Endodermal cell (in vitro differentiated cells): ENCODE data around the gene ELL2. TPM values are rescaled to one million over a fixed set of nuclear protein-coding genes. Genes with fewer than 3 reads are reported as not detected.

Experiments
- DNase-seq: peaks from one replicate; pipeline ENCODE4 v3.0.0-alpha.2; 2017
- H3K27ac ChIP-seq: 2 replicates; pipeline ENCODE4 v1.5.1; 2013; ENCODE audit warnings: mild to moderate bottlenecking, low read depth, low read length, moderate library complexity
- H3K27me3 ChIP-seq: 2 replicates; pipeline ENCODE4 v1.6.1; 2013; ENCODE audit warnings: mild to moderate bottlenecking, low read length, moderate library complexity; ENCODE audit not compliant: insufficient read depth, control insufficient read depth, poor library complexity, severe bottlenecking
- H3K36me3 ChIP-seq: 2 replicates; pipeline ENCODE4 v1.7.0; 2013; ENCODE audit warnings: mild to moderate bottlenecking, low read length, moderate library complexity; ENCODE audit not compliant: control insufficient read depth, insufficient read depth
- H3K4me1 ChIP-seq: one replicate; pipeline ENCODE4 v1.7.0; 2013; ENCODE audit warnings: low read length; ENCODE audit not compliant: control insufficient read depth, insufficient read depth
- H3K4me3 ChIP-seq: 2 replicates; pipeline ENCODE4 v1.5.1; 2013; ENCODE audit warnings: mild to moderate bottlenecking, low read length, moderate library complexity
- H3K9ac ChIP-seq: 2 replicates; pipeline ENCODE4 v1.6.1; 2013; ENCODE audit warnings: mild to moderate bottlenecking, low read length, moderate library complexity; ENCODE audit not compliant: poor library complexity, severe bottlenecking; ENCODE audit errors: extremely low read depth
- H3K9me3 ChIP-seq: 2 replicates; pipeline ENCODE4 v1.6.1; 2013; ENCODE audit warnings: mild to moderate bottlenecking, low read length, moderate library complexity; ENCODE audit not compliant: control insufficient read depth
- H3K27ac Mint-ChIP-seq: 2 replicates; pipeline ENCODE4 v1.8.0; 2020; ENCODE audit warnings: mixed read lengths
- H3K27me3 Mint-ChIP-seq: 2 replicates; pipeline ENCODE4 v1.8.0; 2021; ENCODE audit warnings: mild to moderate bottlenecking, mixed read lengths; ENCODE audit not compliant: insufficient read depth
- H3K36me3 Mint-ChIP-seq: 2 replicates; pipeline ENCODE4 v1.8.0; 2020; ENCODE audit warnings: low read depth, mixed read lengths
- H3K4me1 Mint-ChIP-seq: 2 replicates; pipeline ENCODE4 v1.8.0; 2020; ENCODE audit warnings: mixed read lengths
- H3K4me3 Mint-ChIP-seq: 2 replicates; pipeline ENCODE4 v1.8.0; 2020; ENCODE audit warnings: mild to moderate bottlenecking, moderate library complexity, mixed read lengths
- H3K9me3 Mint-ChIP-seq: 2 replicates; pipeline ENCODE4 v1.8.0; 2020; ENCODE audit warnings: mild to moderate bottlenecking, mixed read lengths
- CTCF ChIP-seq: fragments of 200-600 bp; sonication (generic); conservative IDR thresholded peaks from 2 replicates; pipeline ENCODE4 v1.5.0; 2021; ENCODE audit warnings: antibody characterized with exemption, mild to moderate bottlenecking
- WGBS, 2 experiments: methylation state at CpG; one replicate each; pipeline versions ENCODE4 v1.1.5 to v1.1.7; 2013; ENCODE audit warnings: missing lambda C conversion rate in 2 of 2, mixed read lengths in 1 of 2; ENCODE audit not compliant: insufficient coverage in 1 of 2, insufficient read length in 1 of 2; 5-methylcytosine and 5-hydroxymethylcytosine counted together
- total RNA-seq, 2 donors: library from RNA; stranded (reverse); fragmentation: NEBNext Ultra II Directional in 1 of 2; extraction: Animal tissue kit (Norgen Biotek cat#: 25700) in 1 of 2; gene quantifications; 2 replicates in 1 of 2; 3 replicates in 1 of 2; pipeline ENCODE4 v1.2.1, GENCODE V29; 2021

Gene ELL2
- total RNA-seq, 2 donors from 2014 or later, result 28.6 to 44.1 TPM

- Histone ChIP-seq H3K27ac (no peak overlapping the region), H3K9me3 (peaks cover 13% of the 10 kb centered on the region), H3K4me3 (no peak overlapping the region), H3K36me3 (no peaks in the 10 kb centered on the region), H3K27me3 (no peaks in the 10 kb centered on the region), H3K9ac (no peak overlapping the region), H3K4me1 (no peaks in the 10 kb centered on the region)
- no peaks in the 10 kb centered on the region for H3K36me3 Mint-ChIP-seq
- TF ChIP-seq CTCF, result no peak
- H3K4me1 Mint-ChIP-seq, result peaks cover 7% of the 10 kb centered on the region
- H3K27ac Mint-ChIP-seq, result no peak overlapping the region
- no peak for DNase-seq
- H3K9me3 Mint-ChIP-seq, result peaks cover 9% of the 10 kb centered on the region
- H3K4me3 Mint-ChIP-seq, result no peak overlapping the region
- H3K27me3 Mint-ChIP-seq, result peaks cover 2% of the 10 kb centered on the region
These were observed 42.4 kb upstream of the ELL2 start for GRCh38 chr5:96004087-96004486.

- no peak for DNase-seq
- Histone ChIP-seq H3K36me3 (no peaks in the 10 kb centered on the region), H3K9me3 (peaks cover 4% of the 10 kb centered on the region), H3K4me1 (peaks cover 11% of the 10 kb centered on the region), H3K4me3 (no peak overlapping the region), H3K27me3 (no peaks in the 10 kb centered on the region), H3K9ac (no peak overlapping the region), H3K27ac (no peak overlapping the region)
- Mint-ChIP-seq H3K36me3 (no peaks in the 10 kb centered on the region), H3K27me3 (peaks cover 2% of the 10 kb centered on the region), H3K4me3 (no peak overlapping the region), H3K4me1 (peaks cover 20% of the 10 kb centered on the region), H3K27ac (no peak overlapping the region), H3K9me3 (peaks cover 4% of the 10 kb centered on the region)
- no peak for TF ChIP-seq CTCF
These were observed 39.6 kb upstream of the ELL2 start for GRCh38 chr5:96001262-96001661.

- Mint-ChIP-seq H3K9me3 (peaks cover 4% of the 10 kb centered on the region), H3K27me3 (peaks cover 2% of the 10 kb centered on the region), H3K27ac (no peak overlapping the region), H3K36me3 (no peaks in the 10 kb centered on the region), H3K4me1 (peaks cover 27% of the 10 kb centered on the region), H3K4me3 (no peak overlapping the region)
- Histone ChIP-seq H3K9ac (no peak overlapping the region), H3K36me3 (no peaks in the 10 kb centered on the region), H3K27me3 (no peaks in the 10 kb centered on the region), H3K4me1 (peaks cover 21% of the 10 kb centered on the region), H3K27ac (no peak overlapping the region), H3K9me3 (peaks cover 4% of the 10 kb centered on the region), H3K4me3 (no peak overlapping the region)
- WGBS, 2 experiments, result 90 to 95% methylated on average over 3 of the region's 3 CpGs
- DNase-seq, result no peak
- TF ChIP-seq CTCF, result no peak
These were observed 38.7 kb upstream of the ELL2 start for GRCh38 chr5:96000308-96000707.
